ENCODE data around the gene KLHL35. TPM values are rescaled to one million over a fixed set of nuclear protein-coding genes. Genes with fewer than 3 reads are reported as not detected.

The KLHL35 gene
- total RNA-seq, 4 donors from 2014 or later, result 0.17 to 0.42 (median 0.29) TPM; not detected in 1

DNA sequence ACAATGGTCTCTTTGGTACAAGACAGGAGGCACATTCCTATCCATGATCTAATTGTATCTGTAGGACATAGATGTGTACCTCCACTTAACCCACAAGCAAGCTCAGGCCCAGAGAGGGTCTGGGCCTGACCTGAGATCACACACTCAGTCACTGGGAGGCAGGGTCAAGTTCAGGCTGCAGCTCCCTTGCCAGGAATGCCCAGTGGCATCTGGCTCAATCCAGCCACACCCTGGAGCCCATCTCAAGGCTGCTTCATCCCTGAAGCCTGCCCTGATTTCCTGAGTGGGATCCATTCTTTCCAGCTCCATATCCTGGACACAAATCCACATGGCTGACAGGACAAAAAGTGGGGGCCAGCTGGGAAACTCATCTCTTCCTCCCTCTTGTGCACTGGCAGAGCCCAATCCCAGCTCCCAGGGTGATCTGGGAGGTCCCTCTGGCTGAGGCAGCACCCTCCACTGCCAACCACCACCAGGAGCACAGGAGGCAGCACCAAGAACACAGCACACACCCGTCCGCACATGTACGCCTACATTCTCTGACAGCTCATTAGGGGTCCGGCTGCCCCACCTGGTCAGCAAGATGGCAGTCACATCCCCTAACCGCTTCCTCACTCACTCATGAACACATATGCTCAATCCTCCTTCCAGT is 39.2 kb upstream of the KLHL35 start:
- H3K27ac ChIP-seq (replicated peaks in 1 of 4), result no peak overlapping the region
- DNase-seq (ENCODE audit: extremely low spot score), result no peak
- H3K4me1 ChIP-seq, result peaks cover 21 to 48% (median 42%) of the 10 kb centered on the region in 4 donors
- no peak for TF ChIP-seq POLR2AphosphoS5 (IDR thresholded peaks at IDR 0.05)
- H3K4me3 ChIP-seq, result no peak overlapping the region
- WGBS, result 100% methylated on average over 1 of the region's 5 CpGs
- intact Hi-C loops (cut with DNase I), result no loop called here
- H3K9me3 ChIP-seq, result no peaks in the 10 kb centered on the region
- no peaks in the 10 kb centered on the region for H3K27me3 ChIP-seq
- no peaks in the 10 kb centered on the region for H3K36me3 ChIP-seq

DNA sequence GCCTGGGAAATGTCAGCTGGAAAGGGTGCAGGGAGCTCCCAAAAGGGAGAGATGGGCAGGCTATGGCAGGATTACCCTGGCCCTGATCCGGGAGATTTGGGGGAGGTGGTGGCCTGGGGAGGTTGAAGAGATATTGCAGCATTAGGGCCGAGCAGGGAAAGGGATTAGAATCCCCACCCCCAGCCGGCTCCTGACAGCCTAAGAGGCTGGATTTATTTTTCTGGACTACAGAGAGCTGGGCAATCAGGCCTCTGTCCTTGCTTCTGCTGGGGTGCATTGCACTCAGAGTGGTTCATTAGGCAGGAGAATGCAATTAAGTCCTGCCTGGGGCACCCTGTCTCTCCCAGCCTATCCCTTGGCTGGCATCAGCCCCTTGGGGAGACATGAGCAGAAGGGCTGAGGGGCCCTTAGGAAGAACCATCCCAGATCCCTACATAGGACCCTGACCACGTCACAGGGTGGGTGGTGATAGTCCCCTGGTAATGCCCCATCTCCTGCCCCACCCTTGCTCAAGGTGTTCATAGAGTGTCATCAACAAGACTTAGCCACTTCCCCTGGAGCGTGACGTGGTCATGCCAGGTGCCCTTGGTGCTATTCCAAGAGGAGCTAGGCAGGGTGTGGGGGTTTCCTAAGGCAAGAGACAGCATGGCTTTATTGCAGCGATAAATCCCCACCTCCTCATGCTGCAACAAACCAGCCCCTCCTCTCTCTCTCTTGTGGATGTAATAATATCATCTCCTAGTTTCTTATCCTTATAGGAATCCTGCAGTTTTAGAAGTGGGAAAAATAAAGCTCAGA is 38.4 kb upstream of the KLHL35 start:
- 93% methylated on average over 6 of the region's 7 CpGs for WGBS
- no peak overlapping the region for H3K4me3 ChIP-seq
- intact Hi-C loops (cut with DNase I), result no loop called here
- no peak overlapping the region for H3K27ac ChIP-seq (replicated peaks in 1 of 4)
- H3K27me3 ChIP-seq, result no peaks in the 10 kb centered on the region
- no peaks in the 10 kb centered on the region for H3K36me3 ChIP-seq
- no peaks in the 10 kb centered on the region for H3K9me3 ChIP-seq
- TF ChIP-seq EP300 (IDR thresholded peaks at IDR 0.05) (no peak), POLR2A (IDR thresholded peaks at IDR 0.05; ENCODE audit: low read depth) (no peak), POLR2AphosphoS5 (IDR thresholded peaks at IDR 0.05) (no peak)
- TF ChIP-seq, protein P1, sequence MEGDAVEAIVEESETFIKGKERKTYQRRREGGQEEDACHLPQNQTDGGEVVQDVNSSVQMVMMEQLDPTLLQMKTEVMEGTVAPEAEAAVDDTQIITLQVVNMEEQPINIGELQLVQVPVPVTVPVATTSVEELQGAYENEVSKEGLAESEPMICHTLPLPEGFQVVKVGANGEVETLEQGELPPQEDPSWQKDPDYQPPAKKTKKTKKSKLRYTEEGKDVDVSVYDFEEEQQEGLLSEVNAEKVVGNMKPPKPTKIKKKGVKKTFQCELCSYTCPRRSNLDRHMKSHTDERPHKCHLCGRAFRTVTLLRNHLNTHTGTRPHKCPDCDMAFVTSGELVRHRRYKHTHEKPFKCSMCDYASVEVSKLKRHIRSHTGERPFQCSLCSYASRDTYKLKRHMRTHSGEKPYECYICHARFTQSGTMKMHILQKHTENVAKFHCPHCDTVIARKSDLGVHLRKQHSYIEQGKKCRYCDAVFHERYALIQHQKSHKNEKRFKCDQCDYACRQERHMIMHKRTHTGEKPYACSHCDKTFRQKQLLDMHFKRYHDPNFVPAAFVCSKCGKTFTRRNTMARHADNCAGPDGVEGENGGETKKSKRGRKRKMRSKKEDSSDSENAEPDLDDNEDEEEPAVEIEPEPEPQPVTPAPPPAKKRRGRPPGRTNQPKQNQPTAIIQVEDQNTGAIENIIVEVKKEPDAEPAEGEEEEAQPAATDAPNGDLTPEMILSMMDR (IDR thresholded peaks at IDR 0.05), result no peak
- H3K4me1 ChIP-seq, result peaks cover 21 to 40% (median 35%) of the 10 kb centered on the region in 4 donors
- no peak for DNase-seq (ENCODE audit: extremely low spot score)

DNA sequence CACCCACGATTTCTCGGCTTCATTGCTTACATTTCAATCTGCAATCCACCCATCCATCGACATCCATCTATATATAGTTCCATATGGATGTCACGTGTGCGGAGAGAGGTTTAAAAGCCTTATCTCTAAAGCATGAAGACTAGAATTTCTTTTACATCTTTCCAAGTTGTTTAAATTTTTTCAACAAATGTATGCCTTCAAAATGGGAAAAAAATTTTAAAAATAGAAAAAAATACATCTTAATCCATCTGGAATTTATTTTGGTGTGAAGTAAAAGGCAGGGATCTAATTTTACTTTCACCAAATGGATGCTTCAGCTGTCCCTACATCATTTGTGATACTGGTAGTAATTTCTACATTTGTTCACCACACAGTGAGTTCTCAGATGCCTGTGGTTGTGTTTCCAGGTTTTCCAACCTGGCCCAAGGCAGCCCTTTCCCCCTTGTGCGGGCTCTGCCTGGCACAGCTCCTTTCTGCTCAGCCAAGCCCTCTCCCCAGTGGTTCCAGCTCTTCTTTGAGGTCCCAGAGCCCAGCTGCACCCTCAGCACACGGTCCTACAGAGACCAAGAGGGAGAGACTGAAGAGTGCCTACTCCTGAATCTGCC is 37.6 kb upstream of the KLHL35 start:
- WGBS, result 91% methylated on average over 6 of the region's 7 CpGs
- Histone ChIP-seq H3K36me3 (no peaks in the 10 kb centered on the region), H3K27ac (replicated peaks in 1 of 4) (no peak overlapping the region), H3K9me3 (no peaks in the 10 kb centered on the region), H3K4me1 (peaks cover 13 to 32% (median 27%) of the 10 kb centered on the region in 4 donors), H3K4me3 (no peak overlapping the region), H3K27me3 (no peaks in the 10 kb centered on the region)
- intact Hi-C loops (cut with DNase I), result no loop called here
- TF ChIP-seq, protein P1 (IDR thresholded peaks at IDR 0.05), result no peak
- TF ChIP-seq EP300 (IDR thresholded peaks at IDR 0.05) (no peak), POLR2AphosphoS5 (IDR thresholded peaks at IDR 0.05) (no peak), POLR2A (IDR thresholded peaks at IDR 0.05; ENCODE audit: low read depth) (no peak)
- DNase-seq (ENCODE audit: extremely low spot score), result no peak

DNA sequence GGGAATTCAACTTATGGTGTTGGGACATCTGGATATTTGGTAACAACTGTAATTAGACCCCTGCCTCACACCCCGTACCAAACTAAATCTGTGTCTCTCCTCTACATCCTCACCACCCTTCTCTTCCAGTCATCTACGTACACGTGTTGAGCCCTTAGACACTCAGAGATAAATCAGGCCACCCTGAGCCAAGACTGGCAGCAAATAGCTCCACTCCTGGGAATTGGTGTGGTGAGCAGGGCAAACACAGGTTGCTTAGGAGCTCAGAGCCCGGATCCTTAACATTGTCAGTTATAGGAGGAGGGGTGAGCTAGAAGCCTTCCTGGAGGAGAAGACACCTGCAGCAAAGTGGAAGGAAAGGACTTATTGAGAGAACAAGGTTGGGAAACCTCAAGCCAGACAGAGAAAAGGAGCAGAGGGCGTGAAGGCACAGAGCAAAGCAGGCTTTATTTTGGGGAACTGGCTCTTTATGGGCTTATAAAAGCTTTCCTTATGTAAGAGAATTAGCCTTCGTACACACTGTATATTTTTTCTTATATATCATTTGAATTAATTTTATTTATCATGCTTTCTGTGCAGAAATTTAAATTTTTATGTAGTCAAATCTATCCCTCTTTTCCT is 36.9 kb upstream of the KLHL35 start:
- DNase-seq (ENCODE audit: extremely low spot score), result no peak
- intact Hi-C loops (cut with DNase I), result no loop called here
- no peak for TF ChIP-seq POLR2AphosphoS5 (IDR thresholded peaks at IDR 0.05)
- no peak for TF ChIP-seq POLR2A (IDR thresholded peaks at IDR 0.05; ENCODE audit: low read depth)
- TF ChIP-seq EP300 (IDR thresholded peaks at IDR 0.05), result no peak
- TF ChIP-seq, protein P1 (IDR thresholded peaks at IDR 0.05), result no peak
- no peak overlapping the region for H3K27ac ChIP-seq (replicated peaks in 1 of 4)
- H3K36me3 ChIP-seq, result no peaks in the 10 kb centered on the region
- no peak overlapping the region for H3K4me3 ChIP-seq
- WGBS, result 68% methylated on average over 6 of the region's 6 CpGs
- peaks cover 7 to 26% (median 22%) of the 10 kb centered on the region in 4 donors for H3K4me1 ChIP-seq
- H3K9me3 ChIP-seq, result no peaks in the 10 kb centered on the region
- no peaks in the 10 kb centered on the region for H3K27me3 ChIP-seq
